HepG2 (cell line): ENCODE data around the gene SLC38A3. TPM values are rescaled to one million over a fixed set of nuclear protein-coding genes. Genes with fewer than 3 reads are reported as not detected.

Experiments used
- ATAC-seq: fragments of 200-7000 bp; cut with Tn5 transposase; 3 replicates; pipeline ENCODE4 v1.9.1; 2020; ENCODE audit warnings: mild to moderate bottlenecking, moderate library complexity
- BruUV-seq: library from RNA; stranded (reverse); fragments of 400-500 nt; replicated peaks from 2 replicates; lab custom pipeline; 2021; lab: Mats Ljungman, UMichigan
- CTCF ChIA-PET: fragments of 300-600 bp; formaldehyde crosslinking; extraction: SDS; loops from one replicate; lab custom pipeline; 2021; ENCODE audit warnings: low total read pairs, inconsistent platforms, low intra/inter-chr PET ratio; lab: Yijun Ruan, JAX
- POLR2A ChIA-PET: fragments of 350-600 bp; sonication (Branson Sonifier 250); formaldehyde crosslinking; loops from one replicate; lab custom pipeline; 2020; ENCODE audit warnings: antibody characterized with exemption, inconsistent platforms; lab: Yijun Ruan, JAX
- DNase-seq: peaks from one replicate; pipeline ENCODE4 v3.0.0-alpha.2; 2015; ENCODE audit warnings: low spot score
- FAIRE-seq: peaks from 3 replicates; lab custom pipeline; 2011; peaks lifted over from hg19 to GRCh38; lab: Jason Lieb, UNC
- H2AFZ ChIP-seq: one replicate; pipeline ENCODE4 v1.6.1; 2011; ENCODE audit warnings: low read length, inconsistent platforms
- H3K27ac ChIP-seq: fragments of 300-600 bp; 3 replicates; pipeline ENCODE4 v1.8.0; 2011; ENCODE audit warnings: mixed run types, mild to moderate bottlenecking, mixed read lengths, low read length, inconsistent platforms; ENCODE audit not compliant: insufficient read depth; ENCODE audit errors: extremely low read length
- H3K27me3 ChIP-seq, 2 experiments: fragments of 200-600 bp in 1 of 2; 2 replicates in 1 of 2; 3 replicates in 1 of 2; pipeline versions ENCODE4 v1.6.0 to v1.8.0; 2011; ENCODE audit warnings: low read length in 2 of 2, mild to moderate bottlenecking in 2 of 2, moderate library complexity in 2 of 2, inconsistent platforms in 1 of 2; ENCODE audit not compliant: insufficient read depth in 2 of 2, control insufficient read depth in 1 of 2
- H3K36me3 ChIP-seq, 2 experiments: fragments of 200-600 bp in 1 of 2; replicated peaks in 1 of 2; 2 replicates in 1 of 2; 3 replicates in 1 of 2; pipeline versions ENCODE4 v1.5.1 to v1.8.0; 2011; ENCODE audit warnings: low read length in 2 of 2, inconsistent platforms in 1 of 2; ENCODE audit not compliant: insufficient read depth in 2 of 2, control insufficient read depth in 1 of 2
- H3K4me1 ChIP-seq: 2 replicates; pipeline ENCODE4 v1.5.1; 2012; ENCODE audit warnings: low read length, inconsistent platforms; ENCODE audit not compliant: insufficient read depth
- H3K4me2 ChIP-seq: 2 replicates; pipeline ENCODE4 v1.6.0; 2011; ENCODE audit warnings: low read depth, low read length, inconsistent platforms
- H3K4me3 ChIP-seq, 3 experiments: fragments of 200-600 bp in 1 of 3; sonication (generic), shearing (Covaris generic) in 1 of 3; replicated peaks in 1 of 3; 2 replicates each; pipeline ENCODE4 v1.5.1; 2011 to 2016; ENCODE audit warnings: low read length in 3 of 3, inconsistent platforms in 2 of 3, low read depth in 2 of 3, mild to moderate bottlenecking in 2 of 3, control low read depth in 1 of 3, mixed read lengths in 1 of 3; ENCODE audit not compliant: insufficient read depth in 1 of 3
- H3K79me2 ChIP-seq: one replicate; pipeline ENCODE4 v1.6.1; 2011; ENCODE audit warnings: low read length, inconsistent platforms; ENCODE audit not compliant: insufficient read depth
- H3K9ac ChIP-seq: 2 replicates; pipeline ENCODE4 v1.6.0; 2011; ENCODE audit warnings: mild to moderate bottlenecking, low read depth, low read length, inconsistent platforms; ENCODE audit not compliant: insufficient read depth
- H3K9me3 ChIP-seq: 2 replicates; pipeline ENCODE4 v1.5.1; 2012; ENCODE audit warnings: mild to moderate bottlenecking, low read length
- H4K20me1 ChIP-seq: 2 replicates; pipeline ENCODE4 v1.6.0; 2011; ENCODE audit warnings: inconsistent platforms, mild to moderate bottlenecking, low read length, moderate library complexity; ENCODE audit not compliant: insufficient read depth
- DPF2 ChIP-seq: sonication (generic); formaldehyde crosslinking; IDR thresholded peaks from 2 replicates; pipeline ENCODE4 v1.4.0; 2020; ENCODE audit warnings: mild to moderate bottlenecking, low read depth, missing genetic modification reagents, borderline replicate concordance
- ELK4 ChIP-seq: sonication (generic); formaldehyde crosslinking; IDR thresholded peaks from 2 replicates; pipeline ENCODE4 v1.9.0; 2021; ENCODE audit warnings: missing genetic modification reagents, borderline replicate concordance
- ERF ChIP-seq: IDR thresholded peaks from 2 replicates; pipeline ENCODE4 v1.6.1; 2018; ENCODE audit warnings: missing biosample characterization, missing genetic modification reagents
- PHB2 ChIP-seq: fragments of 450-650 bp; IDR thresholded peaks from 2 replicates; pipeline ENCODE4 v1.6.1; 2018; ENCODE audit not compliant: partially characterized antibody
- RAD21 ChIP-seq: fragments of 450-650 bp; formaldehyde crosslinking; IDR thresholded peaks from 2 replicates; pipeline ENCODE4 v1.5.0; 2020; ENCODE audit warnings: mild to moderate bottlenecking
- SAP130 ChIP-seq: IDR thresholded peaks from 2 replicates; pipeline ENCODE4 v1.6.1; 2016; ENCODE audit warnings: low read depth
- THAP11 ChIP-seq: IDR thresholded peaks from 2 replicates; pipeline ENCODE4 v1.6.1; 2016; ENCODE audit warnings: missing biosample characterization, missing genetic modification reagents
- ZFX ChIP-seq: sonication (generic); formaldehyde crosslinking; IDR thresholded peaks from 2 replicates; pipeline ENCODE4 v1.4.0; 2020; ENCODE audit warnings: mild to moderate bottlenecking, low read depth, missing genetic modification reagents, moderate library complexity
- ZNF784 ChIP-seq: sonication (generic); formaldehyde crosslinking; IDR thresholded peaks from 2 replicates; pipeline ENCODE4 v1.5.1; 2020; ENCODE audit warnings: missing genetic modification reagents, mild to moderate bottlenecking, borderline replicate concordance
- WGBS: methylation state at CpG from one replicate; pipeline ENCODE4 v1.1.6; 2017; ENCODE audit warnings: low lambda C conversion rate; 5-methylcytosine and 5-hydroxymethylcytosine counted together
- in situ Hi-C: cut with HindIII; loops from 2 replicates; pipeline ENCODE4 v1.10.0; 2017; ENCODE audit warnings: low pct_unique_long_range_greater_than_20kb; ENCODE audit not compliant: extremely low pct_ligation_motif_present
- intact Hi-C: fragments of 100-400 bp; cut with micrococcal nuclease; formaldehyde crosslinking; loops from one replicate; pipeline ENCODE4 v1.10.0; 2022; ENCODE audit not compliant: unreplicated experiment
- polyA plus RNA-seq, 8 experiments: library from polyadenylated mRNA; depleted of rRNA in 3 of 8; stranded (reverse) in 7 of 8; unstranded in 1 of 8; fragments of >200 nt; fragmentation: Illumina TruSeq in 4 of 8; extraction: Trizol in 4 of 8; gene quantifications; 2 replicates each; pipeline versions ENCODE4 v1.2.1 to v1.2.3, GENCODE V29; 2011 to 2016; ENCODE audit warnings: low read depth in 4 of 8, missing spikeins in 1 of 8, mixed read lengths in 1 of 8; ENCODE audit not compliant: insufficient read depth in 1 of 8
- total RNA-seq, 5 experiments: library from RNA; depleted of rRNA; stranded (reverse); fragments of >200 nt; fragmentation: Illumina TruSeq; extraction: Trizol; gene quantifications; 2 replicates each; pipeline ENCODE4 v1.2.3, GENCODE V29; 2016; ENCODE audit warnings: low read depth in 1 of 5
- TF ChIP-seq, protein P1 (sequence below): sonication (generic); formaldehyde crosslinking; IDR thresholded peaks from 2 replicates; pipeline ENCODE4 v1.4.0; 2020; ENCODE audit warnings: missing genetic modification reagents, borderline replicate concordance
- TF ChIP-seq, protein P2 (sequence below): sonication (generic); formaldehyde crosslinking; IDR thresholded peaks from 2 replicates; pipeline ENCODE4 v1.5.0; 2020; ENCODE audit warnings: mild to moderate bottlenecking, missing genetic modification reagents, moderate library complexity
- TF ChIP-seq, protein P3 (sequence below): sonication (generic); formaldehyde crosslinking; IDR thresholded peaks from 2 replicates; pipeline ENCODE4 v1.4.0; 2020; ENCODE audit warnings: missing genetic modification reagents

SLC38A3 gene
- total and polyA plus RNA-seq, 2 of the 13 experiments (the other 11 are each of a cell fraction or from before 2014, with no cell fraction given), result 29.8 to 164 TPM

GRCh38 chr3:50256978-50257890, 52.2 kb downstream of the SLC38A3 start:
- Histone ChIP-seq H3K4me3 (no peak overlapping the region), H3K27me3 (no peaks in the 10 kb centered on the region), H3K4me1 (peaks cover 36% of the 10 kb centered on the region), H2AFZ (no peak overlapping the region), H3K36me3 (peaks cover 16 to 30% of the 10 kb centered on the region in 2 experiments), H3K9me3 (no peaks in the 10 kb centered on the region), H3K27ac (no peak overlapping the region), H3K4me2 (no peak overlapping the region), H4K20me1 (no peaks in the 10 kb centered on the region), H3K79me2 (peaks cover 7% of the 10 kb centered on the region), H3K9ac (no peak overlapping the region)
- intact Hi-C loops (no loop called here), in situ Hi-C loops (no loop called here)
- POLR2A ChIA-PET, result interaction anchor here (0.9 to 8.0 kb wide), 3 partner anchors 8 to 67 kb away, joined by 3 to 155 read pairs (median 3); partner anchors contain the start of gene SEMA3B
- ATAC-seq (peak; percentile 8; the same call in 1 of the 3 replicates), DNase-seq (no peak), FAIRE-seq (peak; percentile 42)
- 93% methylated on average over 20 of the region's 20 CpGs for WGBS
- CTCF ChIA-PET, result interaction anchor here (0.8 to 3.1 kb wide), 5 partner anchors 11 to 67 kb away, joined by 3 to 26 read pairs (median 4); no protein-coding TSS in a partner anchor
- BruUV-seq, result no TSS peak
- no peak for TF ChIP-seq ZNF784 (CRISPR knock-in tag)
- no peak for TF ChIP-seq THAP11 (CRISPR knock-in tag)
- TF ChIP-seq ELK4 (CRISPR knock-in tag), result no peak
- TF ChIP-seq, protein P1, sequence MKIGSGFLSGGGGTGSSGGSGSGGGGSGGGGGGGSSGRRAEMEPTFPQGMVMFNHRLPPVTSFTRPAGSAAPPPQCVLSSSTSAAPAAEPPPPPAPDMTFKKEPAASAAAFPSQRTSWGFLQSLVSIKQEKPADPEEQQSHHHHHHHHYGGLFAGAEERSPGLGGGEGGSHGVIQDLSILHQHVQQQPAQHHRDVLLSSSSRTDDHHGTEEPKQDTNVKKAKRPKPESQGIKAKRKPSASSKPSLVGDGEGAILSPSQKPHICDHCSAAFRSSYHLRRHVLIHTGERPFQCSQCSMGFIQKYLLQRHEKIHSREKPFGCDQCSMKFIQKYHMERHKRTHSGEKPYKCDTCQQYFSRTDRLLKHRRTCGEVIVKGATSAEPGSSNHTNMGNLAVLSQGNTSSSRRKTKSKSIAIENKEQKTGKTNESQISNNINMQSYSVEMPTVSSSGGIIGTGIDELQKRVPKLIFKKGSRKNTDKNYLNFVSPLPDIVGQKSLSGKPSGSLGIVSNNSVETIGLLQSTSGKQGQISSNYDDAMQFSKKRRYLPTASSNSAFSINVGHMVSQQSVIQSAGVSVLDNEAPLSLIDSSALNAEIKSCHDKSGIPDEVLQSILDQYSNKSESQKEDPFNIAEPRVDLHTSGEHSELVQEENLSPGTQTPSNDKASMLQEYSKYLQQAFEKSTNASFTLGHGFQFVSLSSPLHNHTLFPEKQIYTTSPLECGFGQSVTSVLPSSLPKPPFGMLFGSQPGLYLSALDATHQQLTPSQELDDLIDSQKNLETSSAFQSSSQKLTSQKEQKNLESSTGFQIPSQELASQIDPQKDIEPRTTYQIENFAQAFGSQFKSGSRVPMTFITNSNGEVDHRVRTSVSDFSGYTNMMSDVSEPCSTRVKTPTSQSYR (CRISPR knock-in tag), result no peak
- TF ChIP-seq ERF (CRISPR knock-in tag), result no peak
- no peak for TF ChIP-seq SAP130 (CRISPR knock-in tag)
- TF ChIP-seq ZFX (CRISPR knock-in tag), result peak; percentile 13; the same call in 1 of the 2 replicates
- TF ChIP-seq RAD21 (CRISPR knock-in tag), result peak; percentile 75
- TF ChIP-seq, protein P2, sequence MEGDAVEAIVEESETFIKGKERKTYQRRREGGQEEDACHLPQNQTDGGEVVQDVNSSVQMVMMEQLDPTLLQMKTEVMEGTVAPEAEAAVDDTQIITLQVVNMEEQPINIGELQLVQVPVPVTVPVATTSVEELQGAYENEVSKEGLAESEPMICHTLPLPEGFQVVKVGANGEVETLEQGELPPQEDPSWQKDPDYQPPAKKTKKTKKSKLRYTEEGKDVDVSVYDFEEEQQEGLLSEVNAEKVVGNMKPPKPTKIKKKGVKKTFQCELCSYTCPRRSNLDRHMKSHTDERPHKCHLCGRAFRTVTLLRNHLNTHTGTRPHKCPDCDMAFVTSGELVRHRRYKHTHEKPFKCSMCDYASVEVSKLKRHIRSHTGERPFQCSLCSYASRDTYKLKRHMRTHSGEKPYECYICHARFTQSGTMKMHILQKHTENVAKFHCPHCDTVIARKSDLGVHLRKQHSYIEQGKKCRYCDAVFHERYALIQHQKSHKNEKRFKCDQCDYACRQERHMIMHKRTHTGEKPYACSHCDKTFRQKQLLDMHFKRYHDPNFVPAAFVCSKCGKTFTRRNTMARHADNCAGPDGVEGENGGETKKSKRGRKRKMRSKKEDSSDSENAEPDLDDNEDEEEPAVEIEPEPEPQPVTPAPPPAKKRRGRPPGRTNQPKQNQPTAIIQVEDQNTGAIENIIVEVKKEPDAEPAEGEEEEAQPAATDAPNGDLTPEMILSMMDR, result peak; percentile 82
- TF ChIP-seq, protein P3, sequence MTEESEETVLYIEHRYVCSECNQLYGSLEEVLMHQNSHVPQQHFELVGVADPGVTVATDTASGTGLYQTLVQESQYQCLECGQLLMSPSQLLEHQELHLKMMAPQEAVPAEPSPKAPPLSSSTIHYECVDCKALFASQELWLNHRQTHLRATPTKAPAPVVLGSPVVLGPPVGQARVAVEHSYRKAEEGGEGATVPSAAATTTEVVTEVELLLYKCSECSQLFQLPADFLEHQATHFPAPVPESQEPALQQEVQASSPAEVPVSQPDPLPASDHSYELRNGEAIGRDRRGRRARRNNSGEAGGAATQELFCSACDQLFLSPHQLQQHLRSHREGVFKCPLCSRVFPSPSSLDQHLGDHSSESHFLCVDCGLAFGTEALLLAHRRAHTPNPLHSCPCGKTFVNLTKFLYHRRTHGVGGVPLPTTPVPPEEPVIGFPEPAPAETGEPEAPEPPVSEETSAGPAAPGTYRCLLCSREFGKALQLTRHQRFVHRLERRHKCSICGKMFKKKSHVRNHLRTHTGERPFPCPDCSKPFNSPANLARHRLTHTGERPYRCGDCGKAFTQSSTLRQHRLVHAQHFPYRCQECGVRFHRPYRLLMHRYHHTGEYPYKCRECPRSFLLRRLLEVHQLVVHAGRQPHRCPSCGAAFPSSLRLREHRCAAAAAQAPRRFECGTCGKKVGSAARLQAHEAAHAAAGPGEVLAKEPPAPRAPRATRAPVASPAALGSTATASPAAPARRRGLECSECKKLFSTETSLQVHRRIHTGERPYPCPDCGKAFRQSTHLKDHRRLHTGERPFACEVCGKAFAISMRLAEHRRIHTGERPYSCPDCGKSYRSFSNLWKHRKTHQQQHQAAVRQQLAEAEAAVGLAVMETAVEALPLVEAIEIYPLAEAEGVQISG (CRISPR knock-in tag), result peak; percentile 87
- TF ChIP-seq DPF2 (CRISPR knock-in tag), result no peak
- no peak for TF ChIP-seq PHB2
